Ishikawa (cell line): Measurements from ENCODE around the gene NDUFAF5.

Experiments used
- CEBPB ChIP-seq: IDR thresholded peaks from 2 replicates; pipeline ENCODE4 v1.6.1; 2012
- CREB1 ChIP-seq: IDR thresholded peaks from 2 replicates; pipeline ENCODE4 v1.6.1; 2012; ENCODE audit warnings: low read depth
- EP300 ChIP-seq: IDR thresholded peaks from 2 replicates; pipeline ENCODE4 v1.6.1; 2012; ENCODE audit warnings: borderline replicate concordance
- RAD21 ChIP-seq: IDR thresholded peaks from 2 replicates; pipeline ENCODE4 v1.6.1; 2012; ENCODE audit warnings: low read depth
- REST ChIP-seq: IDR thresholded peaks from 2 replicates; pipeline ENCODE4 v1.6.1; 2012; ENCODE audit warnings: low read depth, mild to moderate bottlenecking
- TEAD4 ChIP-seq: IDR thresholded peaks from 2 replicates; pipeline ENCODE4 v1.6.1; 2012
- USF1 ChIP-seq: IDR thresholded peaks from 2 replicates; pipeline ENCODE4 v1.6.1; 2012
- YY1 ChIP-seq: IDR thresholded peaks from 2 replicates; pipeline ENCODE4 v1.6.1; 2012; ENCODE audit warnings: low read depth
- TF ChIP-seq, protein P1 (sequence below): IDR thresholded peaks from 2 replicates; pipeline ENCODE4 v1.6.1; 2012

DNA sequence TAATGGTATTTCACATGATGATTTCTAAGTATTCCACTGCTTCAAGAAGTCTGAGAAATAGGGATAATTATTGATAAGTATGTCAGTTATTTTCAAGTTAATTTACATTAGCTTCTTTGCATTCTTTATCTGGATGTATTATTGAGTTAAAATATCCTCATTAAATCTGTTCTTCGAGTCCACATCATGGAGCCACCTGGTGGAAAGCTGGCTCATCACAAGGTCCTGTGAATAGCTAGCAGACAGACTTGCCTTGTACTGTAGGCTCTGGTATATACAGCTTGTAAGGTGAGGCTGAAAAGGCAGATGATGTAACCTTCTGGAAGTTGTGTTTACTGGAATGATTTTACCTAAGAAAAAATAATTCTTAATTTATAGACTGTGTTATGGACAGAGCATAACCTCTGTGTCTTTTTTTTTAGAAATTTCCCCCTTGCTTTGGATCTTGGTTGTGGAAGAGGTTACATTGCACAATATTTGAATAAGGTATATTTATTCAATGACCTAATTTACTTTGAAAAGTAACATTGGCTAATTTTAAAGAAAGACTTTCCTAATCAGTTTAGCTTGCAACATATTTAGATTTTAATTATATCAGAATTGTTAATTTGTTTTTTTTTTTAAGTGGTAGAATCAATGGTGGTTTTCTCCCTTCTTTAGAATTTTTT lies 3.5 kb downstream of the NDUFAF5 start:
- TF ChIP-seq RAD21: no peak
- TF ChIP-seq, protein P1, sequence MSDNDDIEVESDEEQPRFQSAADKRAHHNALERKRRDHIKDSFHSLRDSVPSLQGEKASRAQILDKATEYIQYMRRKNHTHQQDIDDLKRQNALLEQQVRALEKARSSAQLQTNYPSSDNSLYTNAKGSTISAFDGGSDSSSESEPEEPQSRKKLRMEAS: no peak
- TF ChIP-seq REST: no peak
- TF ChIP-seq CEBPB: no peak
- TF ChIP-seq CREB1: no peak
- no peak for TF ChIP-seq USF1
- no peak for TF ChIP-seq YY1
- no peak for TF ChIP-seq TEAD4
- no peak for TF ChIP-seq EP300
